ENCODE results near the gene KDM7A.

GRCh38 chr7:140134039-140134438 is 42.7 kb downstream of the KDM7A start:
- TF ChIP-seq, protein P1, sequence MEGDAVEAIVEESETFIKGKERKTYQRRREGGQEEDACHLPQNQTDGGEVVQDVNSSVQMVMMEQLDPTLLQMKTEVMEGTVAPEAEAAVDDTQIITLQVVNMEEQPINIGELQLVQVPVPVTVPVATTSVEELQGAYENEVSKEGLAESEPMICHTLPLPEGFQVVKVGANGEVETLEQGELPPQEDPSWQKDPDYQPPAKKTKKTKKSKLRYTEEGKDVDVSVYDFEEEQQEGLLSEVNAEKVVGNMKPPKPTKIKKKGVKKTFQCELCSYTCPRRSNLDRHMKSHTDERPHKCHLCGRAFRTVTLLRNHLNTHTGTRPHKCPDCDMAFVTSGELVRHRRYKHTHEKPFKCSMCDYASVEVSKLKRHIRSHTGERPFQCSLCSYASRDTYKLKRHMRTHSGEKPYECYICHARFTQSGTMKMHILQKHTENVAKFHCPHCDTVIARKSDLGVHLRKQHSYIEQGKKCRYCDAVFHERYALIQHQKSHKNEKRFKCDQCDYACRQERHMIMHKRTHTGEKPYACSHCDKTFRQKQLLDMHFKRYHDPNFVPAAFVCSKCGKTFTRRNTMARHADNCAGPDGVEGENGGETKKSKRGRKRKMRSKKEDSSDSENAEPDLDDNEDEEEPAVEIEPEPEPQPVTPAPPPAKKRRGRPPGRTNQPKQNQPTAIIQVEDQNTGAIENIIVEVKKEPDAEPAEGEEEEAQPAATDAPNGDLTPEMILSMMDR (conservative IDR thresholded peaks at IDR 0.05; ENCODE audit: low read length), result no peak
- no peak for TF ChIP-seq EZH2phosphoT487 (IDR thresholded peaks at IDR 0.05; ENCODE audit: borderline replicate concordance, low read depth, low read length)

All from OCI-LY7 (cell line).